HG02885 (cell line): ENCODE measurements around the gene DDX4.

Experiments used
- ATAC-seq: cut with Tn5 transposase; IDR thresholded peaks from one replicate; pipeline ENCODE4 v1.9.1; 2021; ENCODE audit warnings: mild to moderate bottlenecking; ENCODE audit not compliant: unreplicated experiment, poor library complexity

Gene DDX4

DNA sequence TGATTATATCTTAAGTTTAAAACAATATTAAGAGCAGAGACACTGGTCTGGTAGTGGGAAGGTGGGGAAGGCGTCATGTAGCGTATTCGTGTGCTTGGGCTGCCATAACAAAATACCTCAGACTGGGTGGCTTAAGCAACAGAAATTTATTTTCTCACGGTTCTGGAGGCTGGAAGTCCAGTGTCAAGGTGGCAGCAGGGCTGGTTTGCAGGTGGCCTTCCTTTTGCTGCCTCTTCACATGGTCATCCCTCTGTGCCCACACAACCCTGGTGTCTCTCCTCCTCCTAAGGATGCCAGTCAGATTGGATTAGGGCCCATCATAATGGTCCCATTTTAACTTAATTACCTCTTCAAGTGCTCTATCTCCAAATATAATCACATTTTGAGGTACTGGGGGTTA, 122.8 kb downstream of the DDX4 start:
- ATAC-seq: no peak

DNA sequence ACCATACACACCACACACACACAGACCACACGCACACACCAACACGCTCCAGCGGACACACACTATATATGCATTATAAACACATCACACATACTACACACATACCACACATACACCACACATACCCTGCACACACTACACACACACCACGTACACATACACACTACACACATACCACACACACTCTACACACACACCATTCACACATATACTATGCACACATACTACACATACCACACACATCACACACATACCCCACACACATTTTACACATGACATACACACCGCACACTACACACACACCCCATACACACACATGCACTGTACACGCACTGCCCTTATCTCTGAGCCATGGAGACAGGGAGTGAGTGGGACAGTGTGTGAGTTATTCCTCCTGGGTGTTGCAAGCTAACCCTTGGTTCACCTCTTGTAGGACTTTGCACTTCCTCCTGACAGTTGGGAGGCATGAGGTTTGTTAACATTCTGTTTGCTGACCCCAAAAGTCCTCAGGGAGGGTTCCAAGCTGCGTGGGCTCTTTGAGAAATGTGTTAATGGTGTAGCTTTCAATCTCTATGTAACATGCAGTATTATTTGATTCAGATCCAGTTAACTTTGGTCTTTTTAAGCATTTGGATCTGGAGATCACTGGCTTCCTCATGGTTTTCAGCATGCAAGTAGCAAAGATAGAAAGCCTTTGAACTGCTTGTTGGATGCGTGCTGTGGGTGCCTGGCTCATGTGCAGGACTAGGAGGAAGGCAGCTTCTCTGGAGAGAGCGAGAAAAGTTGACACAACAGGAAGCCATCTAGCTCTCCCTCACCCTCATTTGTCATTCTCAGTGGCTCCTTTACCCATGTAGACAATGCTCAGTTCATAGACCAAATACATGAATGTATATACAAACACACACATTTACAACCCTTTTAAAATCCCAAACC, 127.0 kb downstream of the DDX4 start:
- no peak for ATAC-seq

DNA sequence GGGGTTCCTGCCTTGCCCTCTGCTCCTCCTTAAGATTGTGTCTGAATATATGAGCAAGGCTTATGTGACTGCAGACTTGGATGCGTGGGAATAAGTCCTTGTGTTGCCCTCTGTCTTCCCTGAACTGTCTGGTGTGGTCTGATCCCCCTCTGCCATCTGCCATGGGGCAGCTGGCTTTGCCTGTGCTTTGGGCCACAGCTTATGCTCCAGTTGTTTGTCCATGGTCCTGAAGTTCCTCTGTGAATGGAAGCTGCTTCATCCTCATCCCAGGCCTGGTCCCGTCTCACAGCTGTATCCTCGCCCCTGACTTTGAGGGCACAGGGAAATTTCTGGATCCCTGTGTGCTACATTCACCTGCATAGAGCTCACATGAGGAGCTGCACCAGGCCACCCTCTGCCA, 128.0 kb downstream of the DDX4 start:
- no peak for ATAC-seq

DNA sequence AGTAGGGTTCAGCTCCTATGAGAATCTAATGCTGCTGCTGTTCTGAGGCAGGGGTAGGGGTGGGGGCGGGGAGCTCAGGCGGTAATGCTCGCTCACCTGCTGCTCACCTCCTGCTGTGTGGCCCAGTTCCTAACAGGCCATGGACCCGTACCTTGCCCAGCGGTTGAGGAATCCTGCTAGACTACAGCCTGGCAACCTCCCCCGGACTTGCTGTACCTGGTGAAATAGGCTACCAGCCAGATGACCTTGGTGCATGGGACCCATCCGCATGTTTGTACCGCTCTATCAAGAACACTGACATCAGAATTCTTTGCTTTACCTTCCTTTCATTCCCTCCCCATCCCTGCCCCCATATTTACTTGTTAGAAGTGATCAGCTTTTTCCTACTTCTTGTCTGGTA, 128.6 kb downstream of the DDX4 start:
- no peak for ATAC-seq
